WTC11 (cell line): ENCODE data around the gene PRKACB.

Experiments used
- IRF2 ChIP-seq: sonication (generic); formaldehyde crosslinking; IDR thresholded peaks from 2 replicates; pipeline ENCODE4 v1.8.0; 2022; ENCODE audit warnings: low read depth, missing genetic modification reagents, borderline replicate concordance
- TF ChIP-seq, protein P1 (sequence below): fragments of 200-600 bp; IDR thresholded peaks from 2 replicates; pipeline ENCODE4 v1.8.0; 2022; ENCODE audit warnings: antibody characterized with exemption
- TF ChIP-seq, protein P2 (sequence below): fragments of 250-450 bp; sonication (Bioruptor Pico); IDR thresholded peaks from 2 replicates; pipeline ENCODE4 v1.9.0; 2021; ENCODE audit warnings: moderate library complexity, mild to moderate bottlenecking, inconsistent platforms, borderline replicate concordance

DNA sequence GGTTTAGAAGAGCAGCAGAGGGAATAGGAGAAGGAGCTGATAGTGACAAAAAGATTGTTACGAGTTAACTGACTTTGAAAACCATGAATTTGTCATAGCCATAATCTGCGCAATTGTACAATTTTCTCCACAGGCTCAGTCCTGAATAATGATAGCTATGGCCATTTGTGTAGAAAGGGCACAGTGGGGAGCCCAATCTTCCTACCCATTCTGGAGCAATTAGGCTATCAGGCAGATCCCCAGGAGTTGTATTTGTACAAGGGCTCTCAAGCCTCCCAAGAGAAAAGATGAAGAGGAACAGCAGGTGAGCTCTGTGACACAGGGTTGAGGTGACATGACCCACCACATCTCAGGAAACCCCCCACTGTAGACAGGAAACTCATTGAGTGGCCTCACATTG lies 115.3 kb downstream of the PRKACB start:
- TF ChIP-seq IRF2 (CRISPR knock-in tag), result no peak
- TF ChIP-seq, protein P1, sequence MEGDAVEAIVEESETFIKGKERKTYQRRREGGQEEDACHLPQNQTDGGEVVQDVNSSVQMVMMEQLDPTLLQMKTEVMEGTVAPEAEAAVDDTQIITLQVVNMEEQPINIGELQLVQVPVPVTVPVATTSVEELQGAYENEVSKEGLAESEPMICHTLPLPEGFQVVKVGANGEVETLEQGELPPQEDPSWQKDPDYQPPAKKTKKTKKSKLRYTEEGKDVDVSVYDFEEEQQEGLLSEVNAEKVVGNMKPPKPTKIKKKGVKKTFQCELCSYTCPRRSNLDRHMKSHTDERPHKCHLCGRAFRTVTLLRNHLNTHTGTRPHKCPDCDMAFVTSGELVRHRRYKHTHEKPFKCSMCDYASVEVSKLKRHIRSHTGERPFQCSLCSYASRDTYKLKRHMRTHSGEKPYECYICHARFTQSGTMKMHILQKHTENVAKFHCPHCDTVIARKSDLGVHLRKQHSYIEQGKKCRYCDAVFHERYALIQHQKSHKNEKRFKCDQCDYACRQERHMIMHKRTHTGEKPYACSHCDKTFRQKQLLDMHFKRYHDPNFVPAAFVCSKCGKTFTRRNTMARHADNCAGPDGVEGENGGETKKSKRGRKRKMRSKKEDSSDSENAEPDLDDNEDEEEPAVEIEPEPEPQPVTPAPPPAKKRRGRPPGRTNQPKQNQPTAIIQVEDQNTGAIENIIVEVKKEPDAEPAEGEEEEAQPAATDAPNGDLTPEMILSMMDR, result no peak
- TF ChIP-seq, protein P2, sequence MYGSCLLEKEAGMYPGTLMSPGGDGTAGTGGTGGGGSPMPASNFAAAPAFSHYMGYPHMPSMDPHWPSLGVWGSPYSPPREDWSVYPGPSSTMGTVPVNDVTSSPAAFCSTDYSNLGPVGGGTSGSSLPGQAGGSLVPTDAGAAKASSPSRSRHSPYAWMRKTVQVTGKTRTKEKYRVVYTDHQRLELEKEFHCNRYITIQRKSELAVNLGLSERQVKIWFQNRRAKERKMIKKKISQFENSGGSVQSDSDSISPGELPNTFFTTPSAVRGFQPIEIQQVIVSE (CRISPR knock-in tag), result no peak
